Dermis microvascular lymphatic vessel endothelial cell (primary cell): ENCODE measurements around the gene LRRC26. TPM values are rescaled to one million over a fixed set of nuclear protein-coding genes. Genes with fewer than 3 reads are reported as not detected.

Source experiments
- DNase-seq, 2 donors: peaks; one replicate each; pipeline versions ENCODE4 v3.0.0 to v3.0.0-alpha.2; 2010; ENCODE audit warnings: low read depth in 2 of 2
- total RNA-seq: library from RNA; depleted of rRNA; stranded (reverse); fragments of >200 nt; gene quantifications from 2 replicates; pipeline ENCODE4 v1.2.1, GENCODE V29; 2014

LRRC26 gene, protein sequence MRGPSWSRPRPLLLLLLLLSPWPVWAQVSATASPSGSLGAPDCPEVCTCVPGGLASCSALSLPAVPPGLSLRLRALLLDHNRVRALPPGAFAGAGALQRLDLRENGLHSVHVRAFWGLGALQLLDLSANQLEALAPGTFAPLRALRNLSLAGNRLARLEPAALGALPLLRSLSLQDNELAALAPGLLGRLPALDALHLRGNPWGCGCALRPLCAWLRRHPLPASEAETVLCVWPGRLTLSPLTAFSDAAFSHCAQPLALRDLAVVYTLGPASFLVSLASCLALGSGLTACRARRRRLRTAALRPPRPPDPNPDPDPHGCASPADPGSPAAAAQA
- 0.13 TPM in 1 of 2 replicates, not detected in the other for total RNA-seq

DNA sequence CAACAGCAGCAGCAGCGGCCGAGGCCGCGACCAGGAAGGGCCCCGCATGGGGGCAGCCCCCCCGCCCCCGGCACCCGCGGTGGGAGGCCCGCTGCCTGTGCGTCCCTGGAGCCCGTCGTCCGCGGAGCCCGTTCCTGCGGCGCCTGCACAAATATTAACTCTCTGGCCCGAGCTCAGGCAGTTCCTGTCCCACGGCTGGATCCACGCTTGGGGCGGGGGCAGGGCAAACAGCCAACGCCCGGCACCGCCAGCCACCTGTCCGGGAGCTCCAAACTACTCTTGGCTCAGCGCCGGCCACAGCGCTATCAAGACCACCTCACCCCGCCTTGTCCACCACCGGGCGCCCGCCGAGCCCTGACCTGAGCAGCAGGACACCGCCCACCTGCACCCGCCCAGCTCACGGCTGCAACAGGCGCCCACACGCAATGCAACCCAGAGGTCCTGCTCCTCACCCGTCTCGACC is at the start of gene LRRC26:
LRRC26 (minus strand) TSS at position 156 of the 463 bp plus-strand sequence; CDS start at position 48, 108 bp downstream.
- DNase-seq, result no peak

DNA sequence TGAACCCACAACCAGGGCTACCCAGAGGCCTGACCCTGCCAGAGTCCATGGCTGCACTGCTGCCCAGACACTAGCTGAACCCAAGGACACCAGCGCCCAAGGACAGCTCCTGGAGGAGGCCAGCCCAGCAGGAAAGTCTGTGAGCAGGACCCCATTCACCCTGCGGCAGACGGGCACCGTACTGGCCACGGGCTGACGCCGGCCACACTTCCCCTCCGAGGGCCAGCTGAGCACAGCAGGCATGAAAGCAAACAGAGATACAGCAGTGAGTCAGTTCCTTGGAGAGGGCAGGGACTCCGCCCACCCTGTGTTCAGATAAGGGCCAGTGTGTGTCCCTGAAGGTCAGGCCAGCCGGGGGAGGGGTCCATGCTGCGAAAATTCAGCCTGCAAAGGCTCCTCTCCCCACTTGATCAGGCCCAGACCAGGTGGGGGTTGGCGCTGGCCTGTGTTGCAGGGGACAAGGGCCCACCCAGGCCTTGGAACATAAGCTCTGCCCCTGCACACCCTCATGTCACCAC is 49.0 kb upstream of the LRRC26 start:
- DNase-seq, result no peak

DNA sequence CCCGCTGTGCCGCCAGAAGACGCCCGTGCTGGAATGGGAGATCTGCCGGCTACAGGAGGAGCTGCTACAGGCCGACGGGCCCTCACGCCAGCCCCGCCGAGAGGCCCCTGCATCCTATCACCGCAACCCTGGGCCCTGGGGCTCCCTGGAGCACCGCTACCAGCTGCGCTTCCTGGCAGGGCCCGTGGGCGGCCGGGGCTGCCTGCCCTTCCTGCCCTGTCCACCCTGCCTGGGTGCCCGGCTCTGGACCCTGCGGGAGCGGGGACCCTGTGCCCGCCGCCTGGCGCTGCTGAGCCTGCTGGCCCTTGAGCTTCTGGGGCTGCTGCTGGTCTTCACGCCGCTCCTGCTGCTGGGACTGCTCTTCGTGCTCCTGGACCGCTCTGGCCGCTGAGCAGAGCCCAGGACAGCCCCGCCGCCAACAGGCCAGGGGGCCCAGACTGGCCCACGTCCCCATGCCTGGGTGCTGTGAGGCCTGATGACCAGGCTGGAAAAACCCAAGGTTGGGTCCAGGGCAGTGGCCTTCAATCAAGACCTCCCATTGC is 48.4 kb upstream of the LRRC26 start:
- DNase-seq, result no peak

DNA sequence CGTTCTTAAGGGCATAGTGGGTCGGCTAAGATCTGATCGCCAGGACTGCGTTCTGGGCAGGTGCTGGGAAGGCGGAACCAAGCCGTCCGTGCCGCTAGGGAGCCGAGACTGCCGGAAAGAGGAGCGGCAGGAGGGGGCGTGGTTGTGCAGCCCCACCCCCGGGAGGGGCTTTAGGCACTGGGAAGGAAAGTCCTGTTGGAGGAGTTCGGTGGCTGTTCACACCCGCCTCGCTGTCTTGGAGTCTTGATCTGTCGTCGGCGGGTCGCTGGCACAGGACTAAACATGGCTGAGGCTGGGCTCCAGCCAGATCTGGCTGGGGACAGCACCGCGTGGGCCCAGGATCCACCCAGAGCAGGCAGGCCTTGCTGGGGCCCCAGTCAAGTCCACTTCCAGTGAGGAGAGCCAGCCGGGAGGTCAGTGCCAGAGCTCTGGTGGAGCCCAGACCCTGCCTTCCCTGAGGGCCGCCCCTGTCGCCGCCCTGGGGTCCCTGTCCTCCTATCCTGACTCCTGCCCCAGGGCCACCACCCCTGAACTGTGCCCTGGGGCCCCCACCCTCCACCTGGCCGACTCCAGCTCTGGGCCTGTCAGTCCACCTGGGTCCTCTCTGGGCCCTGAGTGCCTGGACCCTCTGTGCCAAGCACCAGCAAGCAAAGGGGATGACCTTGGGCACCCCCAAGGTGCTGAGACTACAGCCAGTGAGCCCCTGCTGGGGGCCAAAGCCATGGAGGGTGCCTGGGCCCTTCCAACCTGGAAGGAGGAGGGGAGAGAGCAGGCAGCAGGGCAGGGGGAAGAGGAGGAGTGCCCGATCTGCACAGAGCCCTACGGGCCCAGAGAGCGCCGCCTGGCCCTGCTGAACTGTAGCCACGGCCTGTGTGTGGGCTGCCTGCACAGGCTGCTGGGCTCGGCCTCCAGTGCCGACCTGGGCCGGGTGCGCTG is 47.7 kb upstream of the LRRC26 start:
- no peak for DNase-seq

DNA sequence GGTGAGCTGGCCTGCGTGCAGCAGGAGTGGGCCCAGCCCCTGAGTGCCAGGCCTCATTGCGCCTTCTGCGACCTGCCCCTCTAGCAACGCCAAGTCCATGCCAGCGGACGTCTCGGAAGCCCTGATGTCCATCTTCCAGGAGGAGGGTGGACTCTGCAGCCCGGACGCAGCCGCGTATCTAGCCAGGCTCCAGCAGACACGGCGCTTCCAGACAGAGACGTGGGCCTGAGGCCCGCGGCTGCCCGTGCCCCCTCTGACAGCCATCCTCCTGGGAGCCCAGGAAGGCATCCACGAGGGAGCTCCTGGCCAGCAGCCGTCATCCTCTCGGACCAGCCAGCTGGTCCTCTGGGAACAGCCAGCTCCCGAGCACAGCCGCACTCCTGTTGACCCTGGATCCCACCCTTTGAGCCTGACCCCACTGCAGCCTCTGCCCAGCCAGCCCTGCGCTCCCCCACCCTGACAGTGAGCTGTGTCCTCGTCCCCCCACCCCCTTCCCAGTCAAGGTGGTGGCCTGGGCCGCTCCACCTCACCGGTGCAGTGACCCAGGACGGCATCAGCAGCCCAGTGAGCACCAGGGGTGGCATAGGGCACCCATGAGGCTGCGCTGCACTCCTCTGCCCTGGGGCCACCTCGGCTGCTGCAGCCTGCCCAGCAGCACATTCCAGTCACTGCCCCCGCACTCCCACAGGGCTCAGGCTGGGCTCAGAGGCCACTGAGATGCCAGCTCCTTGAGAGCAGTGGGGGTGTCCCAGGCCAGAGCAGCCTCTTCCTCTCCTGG is 46.5 kb upstream of the LRRC26 start:
- no peak for DNase-seq

DNA sequence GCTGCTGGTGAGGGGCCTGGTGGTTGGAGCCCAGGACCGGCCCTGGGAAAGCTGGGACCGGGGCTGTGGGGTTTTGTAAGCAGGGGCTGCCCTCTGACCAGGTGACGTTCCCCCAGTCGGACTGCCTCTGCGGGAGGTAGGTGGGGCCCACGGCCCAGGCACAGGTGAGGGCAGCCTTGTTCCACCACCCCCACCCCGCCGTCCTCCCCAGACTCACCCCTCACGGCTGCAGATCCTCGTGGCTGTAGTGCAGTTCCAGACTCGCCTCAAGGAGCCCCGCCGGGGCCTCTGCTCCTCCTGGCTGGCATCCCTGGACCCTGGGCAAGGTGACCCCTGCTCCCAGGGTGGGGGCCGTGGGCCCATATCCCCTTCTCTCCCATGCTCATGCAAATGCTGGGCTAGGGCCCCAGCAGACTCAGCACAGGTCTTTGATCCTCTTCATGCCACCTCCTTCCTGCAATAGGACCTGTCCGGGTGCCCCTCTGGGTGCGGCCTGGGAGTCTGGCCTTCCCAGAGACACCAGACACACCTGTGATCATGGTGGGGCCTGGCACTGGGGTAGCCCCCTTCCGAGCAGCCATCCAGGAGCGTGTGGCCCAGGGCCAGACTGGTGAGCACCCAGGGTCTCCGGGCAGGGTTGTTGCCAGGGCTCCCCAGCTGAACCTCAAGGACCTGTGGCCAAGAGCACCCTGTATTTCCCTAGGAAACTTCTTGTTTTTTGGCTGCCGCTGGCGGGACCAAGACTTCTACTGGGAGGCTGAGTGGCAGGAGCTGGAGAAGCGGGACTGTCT is 45.5 kb upstream of the LRRC26 start:
- no peak for DNase-seq

DNA sequence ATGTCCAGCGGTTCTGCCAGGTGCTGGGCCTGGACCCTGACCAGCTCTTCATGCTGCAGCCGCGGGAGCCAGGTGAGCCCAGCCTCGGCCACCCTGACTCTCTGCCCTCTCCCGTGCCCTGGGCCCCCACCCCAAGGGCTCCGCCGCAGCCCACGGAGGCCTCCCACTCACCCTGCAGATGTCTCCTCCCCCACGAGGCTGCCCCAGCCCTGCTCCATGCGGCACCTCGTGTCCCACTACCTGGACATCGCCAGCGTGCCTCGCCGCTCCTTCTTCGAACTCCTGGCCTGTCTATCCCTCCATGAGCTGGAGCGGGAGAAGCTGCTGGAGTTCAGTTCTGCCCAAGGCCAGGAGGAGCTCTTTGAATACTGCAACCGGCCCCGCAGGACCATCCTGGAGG is 44.8 kb upstream of the LRRC26 start:
- no peak for DNase-seq

DNA sequence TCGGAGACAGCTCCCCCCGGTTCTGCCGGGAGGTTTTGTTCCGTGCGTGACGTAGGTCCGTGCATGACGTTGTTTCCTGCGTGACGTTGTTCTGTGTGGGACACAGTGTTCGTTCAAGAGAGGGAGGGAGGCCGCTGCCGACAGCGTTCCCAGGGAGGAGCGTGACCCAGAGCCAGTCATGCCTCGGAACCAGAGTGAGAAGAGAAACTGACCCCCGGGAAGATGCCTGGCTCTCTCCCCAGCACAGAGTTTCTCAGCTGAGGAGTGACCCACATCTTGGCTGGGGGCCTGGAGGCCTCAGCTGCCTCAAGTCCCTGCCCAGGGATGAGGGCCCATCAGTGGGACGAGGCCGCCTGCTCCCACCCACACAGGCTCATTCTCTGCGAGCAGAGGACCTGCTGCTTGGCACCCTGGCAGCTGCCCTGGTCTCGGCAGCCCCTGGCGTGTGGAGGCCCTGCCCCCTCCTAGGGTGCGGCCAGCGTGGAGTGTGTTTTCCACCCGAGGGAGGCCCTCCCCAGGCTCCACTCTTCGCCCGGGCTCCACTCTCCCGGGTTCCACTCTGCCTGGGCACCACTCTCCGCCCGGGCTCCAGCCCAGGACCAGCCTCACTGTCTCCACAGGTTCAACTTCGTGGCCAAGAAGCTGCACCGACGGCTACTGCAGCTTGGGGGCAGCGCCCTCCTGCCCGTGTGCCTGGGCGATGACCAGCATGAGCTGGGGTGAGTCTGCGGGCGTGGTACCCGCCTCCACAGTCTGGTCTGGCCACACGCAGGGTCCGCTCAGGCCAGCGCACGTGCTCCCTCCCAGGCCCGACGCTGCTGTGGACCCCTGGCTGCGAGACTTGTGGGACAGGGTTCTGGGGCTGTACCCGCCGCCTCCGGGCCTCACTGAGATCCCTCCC is 43.6 kb upstream of the LRRC26 start:
- no peak for DNase-seq

DNA sequence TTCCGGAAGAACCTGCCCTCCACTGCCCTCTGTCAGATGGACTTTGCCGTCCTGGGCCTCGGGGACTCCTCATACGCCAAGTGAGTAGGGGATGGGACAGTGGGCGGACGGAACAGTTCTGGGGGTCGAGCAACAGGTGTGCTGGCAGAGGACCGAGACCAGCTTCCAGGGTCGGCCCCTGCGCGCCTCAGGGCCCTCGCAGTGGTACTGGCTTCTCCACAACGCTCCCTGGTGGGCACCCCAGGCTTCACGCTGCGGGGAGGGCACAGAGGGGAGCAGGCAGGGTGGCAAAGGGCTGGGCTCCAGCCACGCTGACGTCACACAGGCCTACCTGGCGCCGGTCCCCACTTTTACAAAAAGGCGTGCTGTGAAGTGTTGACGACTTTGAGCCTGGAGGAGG is 42.7 kb upstream of the LRRC26 start:
- no peak for DNase-seq

DNA sequence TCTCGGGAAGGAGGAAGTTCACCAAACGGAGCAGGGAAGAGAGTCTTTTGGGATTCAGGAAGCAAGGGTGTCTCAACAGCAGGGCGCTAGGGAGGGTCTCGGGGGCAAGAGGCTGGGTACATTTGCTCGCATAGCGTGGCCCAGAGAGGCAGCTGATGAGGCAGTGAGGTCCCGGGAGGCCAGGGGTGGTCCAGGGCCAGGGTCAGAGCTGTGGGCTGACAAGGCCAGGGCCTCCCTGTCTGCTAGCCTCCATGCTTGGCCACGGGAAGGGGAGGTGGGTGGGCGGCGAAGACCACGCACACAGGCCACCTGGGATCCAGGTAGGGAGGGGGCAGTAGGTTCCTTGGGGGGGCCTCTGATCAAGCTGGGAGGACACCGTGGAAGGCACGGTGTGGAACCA is 41.7 kb upstream of the LRRC26 start:
- DNase-seq, result no peak

DNA sequence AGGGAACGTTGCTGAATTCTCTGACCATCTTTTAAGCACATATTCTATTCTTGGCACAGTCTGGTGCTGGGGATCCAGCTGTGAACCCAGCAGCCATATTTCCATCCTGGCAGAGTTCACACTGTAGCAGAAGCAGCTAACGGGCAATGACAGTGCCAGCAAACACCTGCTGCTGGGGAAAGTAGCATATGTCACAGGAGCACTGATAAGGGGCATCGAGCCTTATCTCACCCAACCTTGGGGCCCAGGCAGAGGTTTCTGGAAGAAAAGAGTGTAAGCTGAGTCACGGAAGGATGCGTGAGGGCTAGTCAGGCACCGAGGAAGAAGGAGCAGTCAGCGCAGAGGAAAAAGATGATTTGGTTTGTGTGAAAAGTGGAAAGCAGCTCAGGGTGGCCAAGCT is 36.8 kb upstream of the LRRC26 start:
- no peak for DNase-seq

DNA sequence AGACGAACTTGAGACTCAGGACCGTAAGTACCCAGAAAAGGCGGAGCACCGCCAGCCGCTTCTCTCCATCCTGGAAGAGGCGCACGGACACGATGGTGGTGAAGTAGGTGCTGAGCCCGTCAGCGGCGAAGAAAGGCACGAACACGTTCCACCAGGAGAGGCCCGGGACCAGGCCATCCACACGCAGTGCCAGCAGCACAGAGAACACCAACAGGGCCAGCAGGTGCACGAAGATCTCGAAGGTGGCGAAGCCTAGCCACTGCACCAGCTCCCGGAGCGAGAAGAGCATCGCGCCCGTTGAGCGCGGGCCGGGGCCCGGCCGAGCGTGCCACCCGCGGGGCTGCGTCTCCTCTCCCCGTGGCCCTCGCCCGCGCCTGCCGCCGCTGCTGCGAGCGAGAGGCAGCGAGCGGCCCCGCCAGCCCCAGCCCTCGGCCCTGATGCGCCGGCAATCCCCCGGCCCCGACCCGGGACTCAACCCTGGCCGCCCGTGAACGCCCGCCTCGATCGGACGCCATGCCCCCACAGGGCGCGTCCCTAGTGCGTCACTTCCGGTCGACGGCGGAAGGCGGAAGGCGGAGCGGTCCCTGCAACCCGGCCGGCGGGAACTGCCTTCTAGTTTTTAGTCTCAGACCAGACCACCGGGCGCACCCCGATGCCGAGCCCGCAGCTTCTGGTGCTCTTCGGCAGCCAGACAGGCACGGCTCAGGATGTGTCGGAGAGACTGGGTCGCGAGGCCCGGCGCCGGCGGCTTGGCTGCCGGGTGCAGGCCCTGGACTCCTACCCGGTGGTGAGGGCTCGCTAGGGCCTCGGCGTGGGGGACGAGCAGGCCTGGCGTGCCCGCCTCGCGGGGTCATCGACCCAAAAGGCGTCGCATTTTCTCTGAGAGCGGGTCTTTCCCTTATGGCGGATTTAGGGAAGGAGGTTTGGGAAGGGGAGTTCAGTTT is 35.5 kb upstream of the LRRC26 start, which contains the start of the genes NDOR1 and TMEM203:
NDOR1 (plus strand) TSS at position 575 of the 944 bp plus-strand sequence; CDS start at position 653, 78 bp downstream.
TMEM203 (minus strand) TSS at position 523 of the 944 bp plus-strand sequence; CDS start at position 289, 234 bp downstream.
- peak; percentile 63 to 88 for DNase-seq

DNA sequence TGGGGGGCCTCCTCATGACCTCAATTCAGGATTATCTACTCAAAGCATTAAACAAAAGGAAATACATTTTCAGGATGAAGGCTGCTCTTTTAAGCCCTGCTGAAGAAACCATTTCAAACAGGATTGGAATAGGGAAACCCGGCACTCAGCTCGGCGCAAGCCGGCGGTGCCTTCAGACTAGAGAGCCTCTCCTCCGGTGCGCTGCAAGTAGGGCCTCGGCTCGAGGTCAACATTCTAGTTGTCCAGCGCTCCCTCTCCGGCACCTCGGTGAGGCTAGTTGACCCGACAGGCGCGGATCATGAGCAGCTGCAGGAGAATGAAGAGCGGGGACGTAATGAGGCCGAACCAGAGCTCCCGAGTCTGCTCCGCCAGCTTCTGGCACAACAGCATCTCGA is 34.9 kb upstream of the LRRC26 start:
- DNase-seq, result no peak

DNA sequence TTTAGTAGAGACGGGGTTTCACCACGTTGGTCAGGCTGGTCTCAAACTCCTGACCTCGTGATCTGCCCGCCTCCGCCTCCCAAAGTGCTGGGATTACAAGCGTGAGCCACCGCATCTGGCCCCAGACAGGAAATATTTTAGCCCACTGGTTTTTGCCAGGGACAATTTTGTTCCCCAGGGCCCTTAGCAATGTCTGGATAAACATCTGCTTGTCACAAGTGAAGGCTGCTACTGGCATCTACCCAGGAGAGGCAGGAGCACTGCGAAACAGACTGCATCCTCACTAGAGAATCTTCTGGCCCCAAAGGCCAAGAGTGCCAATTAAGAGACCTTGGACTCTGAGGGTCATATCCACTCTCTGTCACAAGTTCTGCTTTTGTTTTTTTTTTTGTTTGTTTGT is 33.1 kb upstream of the LRRC26 start:
- DNase-seq, result no peak

DNA sequence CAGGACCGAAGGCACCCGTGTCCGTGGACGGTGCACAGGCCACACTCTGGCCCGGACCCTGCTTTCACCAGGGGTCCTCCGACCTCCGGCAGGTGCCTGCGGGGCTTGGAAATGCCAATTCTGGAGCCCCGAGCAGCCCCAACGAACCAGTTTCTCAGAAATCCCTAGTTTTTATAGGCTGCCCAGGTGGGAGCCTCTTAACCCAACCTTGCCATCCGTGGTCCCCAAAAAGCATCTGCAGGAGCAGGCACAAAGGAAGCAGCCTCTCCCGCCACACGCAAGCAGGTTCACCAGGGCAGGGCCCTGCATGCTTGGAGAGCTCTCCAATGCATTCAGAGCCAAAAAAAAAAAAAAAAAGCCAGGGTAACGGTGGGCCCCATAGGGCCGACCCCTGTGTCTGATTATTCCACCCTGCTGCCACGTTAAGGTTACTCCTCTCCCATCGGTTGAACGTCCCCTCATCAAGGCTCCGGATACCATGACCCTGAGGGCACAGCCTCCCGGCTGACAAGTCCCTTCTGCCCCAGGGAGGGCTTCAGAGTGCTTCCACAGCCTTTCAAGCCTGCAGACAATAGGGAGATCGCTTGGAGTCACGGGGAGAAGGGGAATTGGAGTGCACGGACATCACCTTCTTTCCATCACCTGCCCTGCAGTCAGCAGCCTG is 31.5 kb upstream of the LRRC26 start:
- no peak for DNase-seq

DNA sequence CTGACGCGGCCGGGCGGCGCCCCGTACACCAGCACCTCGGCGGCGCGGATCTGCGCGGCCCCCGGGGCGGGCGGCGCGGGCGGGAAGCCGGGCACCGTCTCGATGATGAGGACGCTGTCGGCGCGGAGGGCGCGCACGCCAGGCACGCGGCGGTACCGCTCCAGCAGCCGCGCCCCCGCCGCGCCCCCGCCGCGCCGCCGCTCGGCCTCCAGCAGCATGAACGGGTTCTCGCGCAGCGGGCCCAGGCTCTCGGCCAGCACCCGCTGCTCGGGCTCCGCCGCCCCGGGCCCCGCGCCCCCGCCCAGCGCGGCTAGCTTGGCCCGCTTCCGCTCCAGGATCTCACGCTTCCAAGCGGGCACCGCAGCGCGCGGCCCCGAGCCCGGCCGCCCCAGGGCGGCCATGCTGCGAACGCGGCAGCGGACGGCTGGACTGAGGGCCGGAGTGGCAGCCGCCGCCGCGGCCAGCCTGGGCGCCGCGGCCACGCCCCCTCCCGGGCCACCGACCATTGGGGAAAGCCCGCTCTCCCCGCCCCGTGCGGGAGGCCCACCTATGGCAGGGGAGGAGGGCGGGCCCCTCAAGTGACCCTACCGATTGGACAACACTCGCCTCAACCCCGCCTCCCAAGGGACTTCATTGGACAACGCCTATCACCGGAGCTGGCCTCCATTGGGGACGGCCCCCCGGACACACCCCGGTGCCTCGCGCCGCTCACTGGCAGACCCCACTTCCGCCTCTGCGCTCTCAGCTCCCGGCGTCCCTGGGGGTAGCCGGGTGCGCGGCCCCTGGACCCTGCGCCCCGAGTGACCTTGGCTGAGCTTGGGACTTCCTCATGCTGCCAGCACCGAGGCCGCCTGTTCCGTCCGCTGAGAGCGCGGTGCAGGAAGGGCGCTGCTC is 30.7 kb upstream of the LRRC26 start, which contains the start of gene TPRN:
TPRN (minus strand) TSS at position 431 of the 894 bp plus-strand sequence; CDS start at position 401, 30 bp downstream.
- peak; percentile 95 to 99 for DNase-seq
